Measurements from ENCODE around the gene SPOCK3. TPM values are rescaled to one million over a fixed set of nuclear protein-coding genes. Genes with fewer than 3 reads are reported as not detected.
"Not testable (repeated sequence)": the region's sequence is repeated elsewhere in the genome, so short reads cannot be mapped to it uniquely, and the experiment has no call there.

SPOCK3 gene
- total and polyA plus RNA-seq, 4 donors: 0.08 to 0.42 (median 0.24) TPM

- H3K27me3 ChIP-seq (ENCODE audit: control insufficient read depth in 4 of 4, insufficient read depth in 4 of 4, low read length in 3 of 4): no peaks in the 10 kb centered on the region
- TF ChIP-seq CTCF (IDR thresholded peaks at IDR 0.05; ENCODE audit: low read depth, low read length, missing input control) (no peak), HNF4G (IDR thresholded peaks at IDR 0.05) (no peak), FOXA2 (IDR thresholded peaks at IDR 0.05) (no peak), FOXA1 (IDR thresholded peaks at IDR 0.05) (no peak), NR2F2 (IDR thresholded peaks at IDR 0.05) (no peak), REST (IDR thresholded peaks at IDR 0.05) (no peak), RAD21 (IDR thresholded peaks at IDR 0.05) (no peak), ZBTB33 (IDR thresholded peaks at IDR 0.05) (no peak)
- no peak overlapping the region for H3K27ac ChIP-seq (ENCODE audit: low read depth in 1 of 2, low read length in 2 of 2)
- no peak overlapping the region for H3K9ac ChIP-seq (ENCODE audit: low read depth in 1 of 2, low read length in 2 of 2)
- no peaks in the 10 kb centered on the region for H3K36me3 ChIP-seq (ENCODE audit: control insufficient read depth in 4 of 4, insufficient read depth in 3 of 4, low read depth in 1 of 4, low read length in 3 of 4)
- peaks cover 0 to 3% (median under 1%) of the 10 kb centered on the region in 4 donors for H3K9me3 ChIP-seq (ENCODE audit: control insufficient read depth in 4 of 4, low read length in 3 of 4)
- DNase-seq (ENCODE audit: low spot score): no peak
- no peak overlapping the region for H3K4me3 ChIP-seq (ENCODE audit: low read depth in 1 of 3, low read length in 3 of 3)
- no peaks in the 10 kb centered on the region for H3K4me1 ChIP-seq (ENCODE audit: control insufficient read depth in 4 of 4, insufficient read depth in 4 of 4, low read length in 3 of 4)
- 75% methylated on average over 1 of the region's 1 CpG for WGBS
These were observed 492.6 kb downstream of the SPOCK3 start for GRCh38 chr4:166741742-166742141.

GRCh38 chr4:166739215-166739614, 495.1 kb downstream of the SPOCK3 start:
- H3K4me3 ChIP-seq (ENCODE audit: low read depth in 1 of 3, low read length in 3 of 3); H3K27ac ChIP-seq (ENCODE audit: low read depth in 1 of 2, low read length in 2 of 2); H3K27me3 ChIP-seq (ENCODE audit: control insufficient read depth in 4 of 4, insufficient read depth in 4 of 4, low read length in 3 of 4); H3K9ac ChIP-seq (ENCODE audit: low read depth in 1 of 2, low read length in 2 of 2); H3K4me1 ChIP-seq (ENCODE audit: control insufficient read depth in 4 of 4, insufficient read depth in 4 of 4, low read length in 3 of 4); DNase-seq (ENCODE audit: low spot score); H3K36me3 ChIP-seq (ENCODE audit: control insufficient read depth in 4 of 4, insufficient read depth in 3 of 4, low read depth in 1 of 4, low read length in 3 of 4); H3K9me3 ChIP-seq (ENCODE audit: control insufficient read depth in 4 of 4, low read length in 3 of 4): not testable (repeated sequence)
- WGBS: 91% methylated on average over 4 of the region's 4 CpGs

GRCh38 chr4:166737430-166737829, 496.9 kb downstream of the SPOCK3 start:
- no peaks in the 10 kb centered on the region for H3K27me3 ChIP-seq (ENCODE audit: control insufficient read depth in 4 of 4, insufficient read depth in 4 of 4, low read length in 3 of 4)
- no peak for DNase-seq (ENCODE audit: low spot score)
- TF ChIP-seq SP1 (IDR thresholded peaks at IDR 0.05) (no peak), RXRA (IDR thresholded peaks at IDR 0.05) (no peak), FOXA2 (IDR thresholded peaks at IDR 0.05) (no peak), CTCF (IDR thresholded peaks at IDR 0.05; ENCODE audit: low read depth, low read length, missing input control) (no peak), ATF3 (IDR thresholded peaks at IDR 0.05) (no peak), ZBTB33 (IDR thresholded peaks at IDR 0.05) (no peak), JUND (IDR thresholded peaks at IDR 0.05) (no peak), FOXA1 (IDR thresholded peaks at IDR 0.05) (no peak), GABPA (IDR thresholded peaks at IDR 0.05 in 1 of 2, conservative IDR thresholded peaks at IDR 0.05 in 1 of 2) (no peak), MAX (IDR thresholded peaks at IDR 0.05) (no peak), NR2F2 (IDR thresholded peaks at IDR 0.05) (no peak), HNF4G (IDR thresholded peaks at IDR 0.05) (no peak)
- no peaks in the 10 kb centered on the region for H3K4me1 ChIP-seq (ENCODE audit: control insufficient read depth in 4 of 4, insufficient read depth in 4 of 4, low read length in 3 of 4)
- H3K36me3 ChIP-seq (ENCODE audit: control insufficient read depth in 4 of 4, insufficient read depth in 3 of 4, low read depth in 1 of 4, low read length in 3 of 4): no peaks in the 10 kb centered on the region
- H3K27ac ChIP-seq (ENCODE audit: low read depth in 1 of 2, low read length in 2 of 2): no peak overlapping the region
- H3K4me3 ChIP-seq (ENCODE audit: low read depth in 1 of 3, low read length in 3 of 3): no peak overlapping the region
- H3K9me3 ChIP-seq (ENCODE audit: control insufficient read depth in 4 of 4, low read length in 3 of 4): no peaks in the 10 kb centered on the region
- H3K9ac ChIP-seq (ENCODE audit: low read depth in 1 of 2, low read length in 2 of 2): no peak overlapping the region

All from liver (tissue), 9 donors.